IPS-NIHi7 (cell line): ENCODE measurements around the gene LRRC8E.
"Not testable (repeated sequence)": the region's sequence is repeated elsewhere in the genome, so short reads cannot be mapped to it uniquely, and the experiment has no call there.

Source experiments
- DNase-seq: peaks from one replicate; pipeline ENCODE4 v3.0.0; 2012; ENCODE audit warnings: mixed read lengths; ENCODE audit errors: extremely low spot score

LRRC8E gene

DNA sequence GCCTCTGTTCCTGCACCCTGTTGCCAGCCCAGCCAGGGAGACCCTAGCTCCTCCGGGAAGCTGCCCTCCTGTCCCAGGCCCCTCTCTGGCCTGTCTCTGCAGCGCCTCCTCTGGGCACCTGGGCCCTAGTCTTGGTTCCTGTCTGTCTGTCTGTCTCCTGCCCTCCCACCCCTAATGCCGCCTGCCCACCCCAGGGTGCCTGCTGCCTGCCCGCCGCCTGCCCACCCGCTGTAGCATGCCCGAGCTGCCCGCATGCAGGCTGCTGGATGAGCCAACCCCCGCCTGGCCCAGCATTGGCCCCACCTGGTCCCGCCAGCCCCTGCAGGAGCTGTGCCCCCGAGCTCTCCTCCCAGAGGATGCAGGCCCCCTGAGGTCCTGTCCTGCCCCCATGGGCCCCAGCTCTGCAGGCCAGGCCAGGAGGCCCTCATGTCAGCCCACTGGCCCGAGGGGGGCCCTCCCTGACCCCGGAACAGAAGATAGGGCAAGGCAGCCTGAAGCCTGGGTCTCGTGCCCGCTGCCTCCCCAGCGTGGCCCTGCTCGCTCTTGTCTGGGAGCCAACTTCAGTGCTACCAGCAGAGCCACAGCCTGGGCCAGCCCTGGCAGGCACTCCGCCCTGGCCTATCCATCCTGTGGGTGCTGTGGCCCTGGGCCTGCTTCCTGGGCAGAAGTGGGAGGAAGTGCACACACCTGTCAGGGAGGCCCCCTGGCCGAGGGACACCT, 20.6 kb downstream of the LRRC8E start:
- no peak for DNase-seq

GRCh38 chr19:7909471-7910067, 21.3 kb downstream of the LRRC8E start:
- no peak for DNase-seq

DNA sequence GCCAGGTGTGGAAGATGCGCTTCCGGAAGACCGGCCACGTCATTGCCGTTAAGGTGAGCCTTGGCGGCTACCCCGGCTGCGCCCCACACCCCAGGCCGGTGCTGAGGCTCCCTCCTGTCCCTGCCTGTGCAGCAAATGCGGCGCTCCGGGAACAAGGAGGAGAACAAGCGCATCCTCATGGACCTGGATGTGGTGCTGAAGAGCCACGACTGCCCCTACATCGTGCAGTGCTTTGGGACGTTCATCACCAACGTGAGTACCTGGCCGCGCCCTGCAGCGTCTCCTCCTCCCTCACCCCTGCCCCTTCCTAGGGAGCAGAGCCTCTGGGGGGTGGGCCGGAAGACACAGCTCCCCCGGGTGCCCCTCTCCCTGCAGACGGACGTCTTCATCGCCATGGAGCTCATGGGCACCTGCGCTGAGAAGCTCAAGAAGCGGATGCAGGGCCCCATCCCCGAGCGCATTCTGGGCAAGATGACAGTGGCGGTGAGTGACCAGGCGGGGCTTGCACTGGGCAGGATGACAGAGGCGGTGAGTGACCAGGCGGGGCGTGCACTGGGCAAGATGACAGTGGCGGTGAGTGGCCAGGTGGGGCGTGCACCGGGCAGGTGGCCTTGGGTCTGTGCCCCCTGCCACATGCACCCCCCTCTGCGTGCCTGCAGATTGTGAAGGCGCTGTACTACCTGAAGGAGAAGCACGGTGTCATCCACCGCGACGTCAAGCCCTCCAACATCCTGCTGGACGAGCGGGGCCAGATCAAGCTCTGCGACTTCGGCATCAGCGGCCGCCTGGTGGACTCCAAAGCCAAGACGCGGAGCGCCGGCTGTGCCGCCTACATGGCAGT, 22.2 kb downstream of the LRRC8E start:
- no peak for DNase-seq

- no peak for DNase-seq
These were observed 23.3 kb downstream of the LRRC8E start for GRCh38 chr19:7911508-7912143.

DNA sequence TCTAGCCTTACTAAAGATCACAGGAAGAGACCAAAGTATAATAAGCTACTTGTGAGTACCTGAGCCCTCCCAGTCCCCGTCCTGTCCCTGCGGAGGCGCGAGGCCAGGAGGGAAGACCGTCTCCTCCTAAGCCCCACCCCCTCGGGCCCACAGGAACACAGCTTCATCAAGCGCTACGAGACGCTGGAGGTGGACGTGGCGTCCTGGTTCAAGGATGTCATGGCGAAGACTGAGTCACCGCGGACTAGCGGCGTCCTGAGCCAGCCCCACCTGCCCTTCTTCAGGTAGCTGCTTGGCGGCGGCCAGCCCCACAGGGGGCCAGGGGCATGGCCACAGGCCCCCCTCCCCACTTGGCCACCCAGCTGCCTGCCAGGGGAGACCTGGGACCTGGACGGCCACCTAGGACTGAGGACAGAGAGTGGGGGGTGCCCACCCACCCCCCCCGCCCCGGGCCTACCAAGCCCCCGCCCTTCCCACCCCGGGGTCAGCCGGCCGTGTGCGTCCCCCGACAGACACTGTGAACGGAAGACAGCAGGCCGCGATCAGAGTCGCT, 23.9 kb downstream of the LRRC8E start:
- no peak for DNase-seq

DNA sequence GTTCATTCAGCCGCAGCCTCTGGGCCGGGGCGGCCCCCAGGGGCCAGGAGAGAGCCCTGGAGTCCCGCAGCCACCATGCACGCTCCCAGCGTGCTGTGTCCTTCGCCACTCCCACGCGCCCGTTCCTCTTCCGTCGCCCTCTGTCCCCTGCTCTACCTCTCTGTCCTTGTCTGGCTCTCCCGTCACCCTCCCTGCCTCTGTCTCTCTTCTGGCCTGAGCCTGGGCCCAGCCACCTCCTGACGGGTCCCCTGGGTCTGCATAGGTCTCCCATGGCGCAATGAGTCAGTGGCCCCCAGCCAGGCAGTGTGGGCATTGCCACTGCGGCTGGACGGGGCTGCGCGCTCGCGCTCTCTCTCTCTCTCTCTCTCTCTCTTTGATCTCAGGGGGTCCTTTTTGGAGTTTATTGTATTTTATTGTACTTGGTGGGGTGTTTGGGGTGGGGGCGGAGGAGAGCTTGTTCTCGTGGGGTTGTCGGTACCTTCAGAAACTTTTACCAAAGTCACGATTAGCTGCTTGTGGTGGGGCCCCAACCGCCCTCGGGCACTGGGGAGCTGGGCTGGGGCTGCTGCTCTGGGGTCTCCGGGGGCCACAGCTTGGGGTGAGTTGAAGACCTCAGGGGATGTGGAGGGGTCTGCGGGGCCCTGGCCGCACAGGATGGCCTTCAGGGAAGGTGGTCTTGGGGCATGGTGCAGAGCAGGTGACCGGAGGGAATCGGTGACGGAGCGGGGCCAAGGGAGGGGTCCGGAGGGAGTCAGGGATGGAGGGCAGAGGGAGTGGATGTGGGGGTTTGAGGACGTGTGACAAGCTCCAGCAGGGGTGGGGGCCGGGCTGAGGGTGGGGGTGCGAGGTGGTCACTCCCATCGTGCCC, 24.6 kb downstream of the LRRC8E start:
- DNase-seq = no peak

- DNase-seq = no peak
These were observed 25.3 kb downstream of the LRRC8E start for GRCh38 chr19:7913652-7914051.

GRCh38 chr19:7914099-7914498, 25.8 kb downstream of the LRRC8E start:
- DNase-seq = no peak

DNA sequence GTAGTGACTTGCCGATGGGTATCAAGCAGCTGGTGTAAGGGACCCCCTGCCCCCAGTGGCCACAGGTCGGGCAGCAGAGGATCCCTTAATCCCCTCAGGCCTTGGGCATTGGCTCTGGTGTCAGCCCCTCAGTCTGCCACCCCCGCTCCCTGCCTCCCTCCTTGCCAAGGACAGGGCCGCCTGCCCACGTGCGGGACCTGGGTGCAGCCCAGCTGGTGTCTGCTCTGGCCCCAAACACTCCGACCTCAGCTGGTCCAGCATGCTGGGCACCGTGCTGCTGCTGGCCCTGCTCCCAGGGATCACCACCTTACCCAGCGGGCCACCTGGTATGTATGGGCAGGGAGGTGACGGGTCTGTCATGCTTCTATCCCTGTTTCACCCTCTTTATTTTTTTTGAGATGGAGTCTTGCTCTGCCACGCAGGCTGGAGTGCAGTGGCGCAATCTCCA, 26.3 kb downstream of the LRRC8E start, which contains the start of gene TGFBR3L:
TSS of gene TGFBR3L (plus strand) at position 233 of the 448 bp plus-strand sequence.
- no peak for DNase-seq

GRCh38 chr19:7915250-7916102, 27.2 kb downstream of the LRRC8E start:
- DNase-seq = no peak

GRCh38 chr19:7916103-7916954, 28.0 kb downstream of the LRRC8E start:
- peak; percentile 40 for DNase-seq

- DNase-seq = no peak
These were observed 28.6 kb downstream of the LRRC8E start for GRCh38 chr19:7916955-7917266.

DNA sequence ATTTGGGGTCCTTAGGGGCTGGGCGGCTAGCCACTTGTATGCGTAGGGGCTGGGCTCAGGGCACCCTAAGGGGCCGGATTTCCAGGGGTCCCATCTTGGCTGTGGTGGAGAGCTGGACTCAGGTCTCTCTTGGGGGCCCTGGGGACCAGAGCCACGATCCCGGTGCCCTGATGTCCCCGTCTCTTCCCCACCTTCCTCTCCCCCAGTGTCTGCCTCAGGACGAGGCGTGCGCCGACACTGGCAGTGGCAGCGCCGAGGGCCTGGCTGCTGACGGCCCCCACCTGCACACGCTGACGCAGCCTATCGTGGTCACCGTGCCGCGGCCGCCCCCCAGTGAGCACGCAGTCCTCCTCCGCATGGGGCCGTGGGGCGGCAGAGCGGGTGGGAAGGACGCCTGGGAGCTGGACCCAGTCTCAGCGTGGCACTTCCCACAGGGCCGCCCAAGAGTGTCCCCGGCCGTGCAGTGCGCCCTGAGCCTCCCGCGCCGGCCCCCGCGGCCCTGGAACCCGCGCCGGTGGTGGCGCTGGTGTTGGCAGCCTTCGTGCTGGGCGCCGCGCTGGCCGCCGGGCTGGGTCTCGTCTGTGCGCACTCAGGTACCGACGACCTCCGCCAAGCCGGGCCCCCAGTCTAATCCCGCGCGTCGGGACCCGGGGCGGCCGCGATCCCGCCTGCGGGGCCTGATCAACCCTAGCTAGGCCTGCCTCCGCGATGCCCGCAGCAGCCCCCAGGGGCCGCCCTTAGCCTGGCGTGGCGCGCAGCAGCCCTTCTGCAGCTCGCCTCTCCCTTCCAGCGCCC, 29.2 kb downstream of the LRRC8E start:
- peak; percentile 74 for DNase-seq

- not testable (repeated sequence) for DNase-seq
These were observed 29.8 kb downstream of the LRRC8E start for GRCh38 chr19:7918062-7918614.

- DNase-seq = no peak
These were observed 30.5 kb downstream of the LRRC8E start for GRCh38 chr19:7918615-7919421.

DNA sequence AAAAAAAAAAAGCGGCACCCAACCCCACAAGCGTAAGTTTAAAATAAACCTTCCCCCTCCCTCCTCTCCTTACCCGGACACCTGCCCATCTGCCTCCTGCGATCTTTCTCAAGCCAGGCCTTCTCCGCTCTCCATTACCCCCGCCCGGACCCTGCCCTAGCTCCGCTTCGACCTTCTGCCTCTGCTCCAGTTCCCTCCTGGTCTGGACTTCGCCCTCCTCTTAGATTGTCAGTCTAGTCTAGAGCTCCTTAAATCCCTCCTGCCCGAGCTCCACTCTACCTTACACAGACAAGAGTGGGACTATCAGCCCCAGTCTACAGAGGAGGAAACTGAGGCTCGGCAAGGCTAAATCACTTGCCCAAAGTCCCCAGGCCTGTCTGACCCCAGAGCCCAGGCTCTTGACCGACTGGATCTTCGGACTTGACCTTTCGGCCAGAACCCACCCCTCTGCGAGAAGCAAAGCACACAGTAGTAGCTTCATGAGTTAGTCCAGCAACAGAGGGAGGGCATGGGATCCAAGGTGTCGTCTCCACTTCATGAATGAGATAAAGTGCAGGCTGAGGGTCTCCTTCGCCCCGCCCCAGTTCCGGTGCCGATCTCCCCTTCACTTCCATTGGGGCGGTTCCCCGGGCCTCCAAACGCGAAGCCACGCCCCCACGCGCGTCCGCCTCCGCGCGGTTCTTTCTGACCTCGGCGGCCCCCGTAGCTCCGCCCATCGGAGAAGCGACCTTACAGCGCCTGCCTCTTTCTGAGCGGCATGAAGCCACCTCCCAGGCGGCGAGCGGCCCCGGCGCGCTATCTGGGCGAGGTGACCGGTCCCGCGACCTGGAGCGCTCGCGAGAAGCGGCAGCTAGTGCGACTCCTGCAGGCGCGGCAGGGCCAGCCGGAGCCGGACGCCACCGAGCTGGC, 31.6 kb downstream of the LRRC8E start, which contains the start of gene SNAPC2:
TSS of gene SNAPC2 (plus strand) at position 729 of the 909 bp plus-strand sequence. CDS start at position 758, 29 bp downstream.
- DNase-seq = peak; percentile 80
